Neutrophil (primary cell): ENCODE data around the gene UBASH3A.

Experiments used
- H3K27ac ChIP-seq: fragments of 200-600 bp; sonication (generic); 2 replicates; pipeline ENCODE4 v1.5.1; 2016; ENCODE audit warnings: mild to moderate bottlenecking, moderate library complexity
- H3K27me3 ChIP-seq: fragments of 200-600 bp; sonication (generic); 2 replicates; pipeline ENCODE4 v1.6.0; 2016; ENCODE audit warnings: mild to moderate bottlenecking
- H3K36me3 ChIP-seq: fragments of 200-600 bp; sonication (generic); 2 replicates; pipeline ENCODE4 v1.5.1; 2017
- H3K4me1 ChIP-seq, 2 experiments: fragments of 200-600 bp in 1 of 2; sonication (generic) in 1 of 2; 1 replicate in 1 of 2; 2 replicates in 1 of 2; pipeline versions ENCODE4 v1.5.1 to v1.6.1; 2013 to 2016; ENCODE audit warnings: low read depth in 1 of 2, low read length in 1 of 2, mild to moderate bottlenecking in 1 of 2, moderate library complexity in 1 of 2; ENCODE audit not compliant: control insufficient read depth in 1 of 2, insufficient read depth in 1 of 2
- H3K4me3 ChIP-seq, 2 experiments: fragments of 200-600 bp in 1 of 2; sonication (generic) in 1 of 2; 1 replicate in 1 of 2; 2 replicates in 1 of 2; pipeline ENCODE4 v1.5.1; 2013 to 2016; ENCODE audit warnings: low read depth in 1 of 2, low read length in 1 of 2, mild to moderate bottlenecking in 1 of 2, moderate library complexity in 1 of 2
- H3K9me3 ChIP-seq: fragments of 200-600 bp; sonication (generic); 2 replicates; pipeline ENCODE4 v1.5.1; 2016
- TF ChIP-seq, protein P1 (sequence below): fragments of 200-600 bp; sonication (generic); IDR thresholded peaks from 2 replicates; pipeline ENCODE4 v1.5.1; 2016; ENCODE audit warnings: antibody characterized with exemption

Gene UBASH3A

GRCh38 chr21:42423685-42424084 is 20.0 kb downstream of the UBASH3A start:
- Histone ChIP-seq H3K4me1 (peaks cover 11 to 16% of the 10 kb centered on the region in 2 experiments), H3K27ac (no peak overlapping the region), H3K4me3 (no peak overlapping the region), H3K36me3 (no peaks in the 10 kb centered on the region), H3K9me3 (no peaks in the 10 kb centered on the region), H3K27me3 (no peaks in the 10 kb centered on the region)
- TF ChIP-seq, protein P1, sequence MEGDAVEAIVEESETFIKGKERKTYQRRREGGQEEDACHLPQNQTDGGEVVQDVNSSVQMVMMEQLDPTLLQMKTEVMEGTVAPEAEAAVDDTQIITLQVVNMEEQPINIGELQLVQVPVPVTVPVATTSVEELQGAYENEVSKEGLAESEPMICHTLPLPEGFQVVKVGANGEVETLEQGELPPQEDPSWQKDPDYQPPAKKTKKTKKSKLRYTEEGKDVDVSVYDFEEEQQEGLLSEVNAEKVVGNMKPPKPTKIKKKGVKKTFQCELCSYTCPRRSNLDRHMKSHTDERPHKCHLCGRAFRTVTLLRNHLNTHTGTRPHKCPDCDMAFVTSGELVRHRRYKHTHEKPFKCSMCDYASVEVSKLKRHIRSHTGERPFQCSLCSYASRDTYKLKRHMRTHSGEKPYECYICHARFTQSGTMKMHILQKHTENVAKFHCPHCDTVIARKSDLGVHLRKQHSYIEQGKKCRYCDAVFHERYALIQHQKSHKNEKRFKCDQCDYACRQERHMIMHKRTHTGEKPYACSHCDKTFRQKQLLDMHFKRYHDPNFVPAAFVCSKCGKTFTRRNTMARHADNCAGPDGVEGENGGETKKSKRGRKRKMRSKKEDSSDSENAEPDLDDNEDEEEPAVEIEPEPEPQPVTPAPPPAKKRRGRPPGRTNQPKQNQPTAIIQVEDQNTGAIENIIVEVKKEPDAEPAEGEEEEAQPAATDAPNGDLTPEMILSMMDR = no peak

DNA sequence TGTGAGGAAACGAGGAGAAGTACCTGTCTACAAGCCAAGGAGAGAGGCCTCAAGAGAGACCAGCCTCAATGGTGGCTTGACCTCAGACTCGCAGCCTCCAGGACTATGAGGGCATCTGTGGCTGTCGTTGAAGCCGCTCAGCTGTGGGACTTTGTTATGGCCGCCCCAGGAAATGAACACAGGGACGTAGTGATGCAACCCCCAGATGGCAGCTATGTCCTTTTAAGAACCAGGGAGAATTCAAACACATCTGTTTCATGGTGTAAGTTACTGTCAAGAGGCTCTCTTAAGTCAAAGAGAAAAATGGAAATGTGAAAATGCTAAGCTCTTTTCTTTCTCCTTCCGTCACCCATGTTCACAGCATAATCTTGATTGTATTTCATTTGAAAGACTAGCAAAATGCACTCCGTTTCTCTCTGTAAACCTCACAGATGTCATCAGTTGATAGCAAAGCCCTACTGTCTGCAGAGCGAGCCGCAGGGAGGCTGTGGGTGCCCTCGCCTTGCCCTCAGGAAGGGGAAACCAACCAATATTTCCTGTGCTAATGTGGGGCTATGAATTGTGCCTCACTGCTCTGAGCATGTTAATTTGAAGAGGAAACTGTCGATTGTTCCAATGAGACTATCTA is 21.3 kb downstream of the UBASH3A start:
- TF ChIP-seq, protein P1 = no peak
- Histone ChIP-seq H3K4me3 (no peak overlapping the region), H3K4me1 (peaks cover 11 to 16% of the 10 kb centered on the region in 2 experiments), H3K27ac (no peak overlapping the region), H3K9me3 (no peaks in the 10 kb centered on the region), H3K27me3 (no peaks in the 10 kb centered on the region), H3K36me3 (no peaks in the 10 kb centered on the region)

GRCh38 chr21:42425591-42425990 is 21.9 kb downstream of the UBASH3A start:
- Histone ChIP-seq H3K27ac (no peak overlapping the region), H3K4me1 (peaks cover 11 to 16% of the 10 kb centered on the region in 2 experiments), H3K9me3 (no peaks in the 10 kb centered on the region), H3K4me3 (no peak overlapping the region), H3K27me3 (no peaks in the 10 kb centered on the region), H3K36me3 (no peaks in the 10 kb centered on the region)
- TF ChIP-seq, protein P1 = no peak

- Histone ChIP-seq H3K4me3 (no peak overlapping the region), H3K27ac (no peak overlapping the region), H3K36me3 (no peaks in the 10 kb centered on the region), H3K4me1 (peaks cover 11 to 16% of the 10 kb centered on the region in 2 experiments), H3K27me3 (no peaks in the 10 kb centered on the region), H3K9me3 (no peaks in the 10 kb centered on the region)
- TF ChIP-seq, protein P1 = no peak
Observed at GRCh38 chr21:42426424-42426823, 22.7 kb downstream of the UBASH3A start.

DNA sequence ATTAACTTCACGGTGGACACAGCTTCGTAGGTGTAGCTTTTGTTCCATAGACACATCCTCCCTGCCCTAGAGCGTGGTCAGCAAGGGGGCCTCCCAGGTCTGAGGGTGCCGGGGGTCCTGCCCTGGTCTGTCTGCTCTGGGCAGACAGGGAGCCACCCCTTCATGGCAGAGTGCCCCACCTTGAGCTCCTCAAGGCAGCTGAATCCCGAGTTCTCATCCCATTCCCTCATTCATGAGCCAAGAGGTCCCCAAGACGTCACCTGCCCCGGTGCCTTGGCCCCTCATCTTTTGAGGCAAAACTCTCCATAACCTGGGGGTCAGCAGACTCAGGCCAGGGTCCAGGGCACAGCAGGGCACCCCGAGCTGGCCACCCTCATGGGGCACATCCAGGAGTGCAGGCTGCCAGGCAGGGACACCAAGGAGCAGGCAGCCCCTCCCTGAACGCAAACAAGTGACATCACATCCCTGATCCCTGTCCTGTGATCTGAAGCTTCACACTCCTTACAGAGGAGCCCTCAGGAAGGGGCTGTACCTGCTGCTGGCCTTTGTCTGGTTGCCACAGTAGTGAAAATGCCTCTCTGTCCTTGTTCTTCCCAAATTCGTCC is 23.3 kb downstream of the UBASH3A start:
- H3K27me3 ChIP-seq = no peaks in the 10 kb centered on the region
- H3K9me3 ChIP-seq = no peaks in the 10 kb centered on the region
- H3K4me1 ChIP-seq = peaks cover 11 to 16% of the 10 kb centered on the region in 2 experiments
- TF ChIP-seq, protein P1 = no peak
- no peaks in the 10 kb centered on the region for H3K36me3 ChIP-seq
- no peak overlapping the region for H3K27ac ChIP-seq
- H3K4me3 ChIP-seq = no peak overlapping the region
